GM10266 (cell line): ENCODE measurements around the gene SH2D5.
A peak's percentile ranks its signal among the peaks of the same experiment; 100 is the strongest.
"Not testable (repeated sequence)": the region's sequence is repeated elsewhere in the genome, so short reads cannot be mapped to it uniquely, and the experiment has no call there.

ENCODE experiments used
- DNase-seq: peaks from one replicate; pipeline ENCODE4 v3.0.0; 2012; ENCODE audit errors: extremely low spot score
- CTCF ChIP-seq: IDR thresholded peaks from 2 replicates; pipeline ENCODE4 v1.5.1; 2012; ENCODE audit warnings: mild to moderate bottlenecking, low read depth; ENCODE audit not compliant: control insufficient read depth, insufficient read depth; ENCODE audit errors: missing control alignments

SH2D5 gene

GRCh38 chr1:20682571-20683236 is 49.8 kb downstream of the SH2D5 start:
- DNase-seq, result no peak
- TF ChIP-seq CTCF, result no peak

GRCh38 chr1:20681999-20682398 is 50.5 kb downstream of the SH2D5 start:
- no peak for DNase-seq
- no peak for TF ChIP-seq CTCF

- no peak for DNase-seq
Observed at GRCh38 chr1:20680269-20680668, 52.2 kb downstream of the SH2D5 start.

DNA sequence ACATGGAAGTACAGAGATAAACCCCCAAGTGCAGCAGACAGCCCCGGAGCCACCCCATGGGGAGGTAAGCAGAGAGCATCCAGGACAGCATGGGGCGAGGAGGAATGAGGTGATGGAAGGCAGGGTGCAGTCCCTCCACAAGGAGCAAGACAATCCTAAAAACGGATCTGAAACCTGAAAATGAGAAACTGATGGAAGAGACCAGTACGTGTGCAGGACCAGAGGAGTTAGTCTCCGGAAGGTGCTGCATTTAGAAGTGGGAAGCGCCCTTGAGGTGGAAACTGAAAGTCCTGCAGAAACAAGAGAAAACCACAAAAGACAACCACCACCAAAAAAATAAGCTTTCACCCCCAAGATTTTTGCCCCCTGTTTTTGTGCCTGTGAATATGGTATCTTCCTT is 53.9 kb downstream of the SH2D5 start:
- peak; percentile 37 for DNase-seq
- TF ChIP-seq CTCF, result no peak

More at GRCh38 chr1:20680269-20680668, 52.2 kb downstream of the SH2D5 start:
- TF ChIP-seq CTCF, result no peak

- not testable (repeated sequence) for DNase-seq
Observed at GRCh38 chr1:20673626-20674025, 58.9 kb downstream of the SH2D5 start.

GRCh38 chr1:20672265-20672632 is 60.3 kb downstream of the SH2D5 start:
- no peak for TF ChIP-seq CTCF
- DNase-seq, result no peak

DNA sequence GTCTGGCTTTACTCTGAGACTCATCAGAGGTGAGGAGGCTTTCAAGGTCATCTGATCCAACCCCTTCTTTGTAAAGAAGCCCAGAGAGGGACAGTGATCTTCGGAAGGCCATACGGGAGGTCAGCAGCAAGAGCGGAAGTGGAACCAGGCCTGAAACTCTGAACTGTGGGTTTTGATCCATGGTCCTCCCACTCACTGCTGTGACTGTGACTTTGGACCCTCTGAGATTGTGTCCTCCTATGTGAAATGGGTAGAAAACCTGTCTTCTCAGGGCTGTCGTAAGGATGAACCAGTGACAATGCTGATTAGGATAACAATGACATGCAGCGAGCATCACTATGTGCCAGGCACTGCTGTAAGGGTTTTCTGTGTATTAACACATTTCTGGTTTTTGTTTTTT is 61.6 kb downstream of the SH2D5 start:
- TF ChIP-seq CTCF, result no peak
- no peak for DNase-seq
